Retinal pigment epithelial cell (primary cell): ENCODE data around the gene TGFBR3.

Source experiments
- DNase-seq: peaks from one replicate; pipeline ENCODE4 v3.0.0-alpha.2; 2010; ENCODE audit warnings: low read depth
- H3K4me3 ChIP-seq: 2 replicates; pipeline ENCODE4 v1.5.1; 2011; ENCODE audit warnings: mild to moderate bottlenecking, low read length, control low read depth, moderate library complexity
- CTCF ChIP-seq: conservative IDR thresholded peaks from 2 replicates; pipeline ENCODE4 v1.5.1; 2011; ENCODE audit warnings: low read depth, low read length, control low read depth, inconsistent platforms

The TGFBR3 gene

GRCh38 chr1:91781371-91781825 lies 104.6 kb downstream of the TGFBR3 start:
- DNase-seq = peak; percentile 56
- no peak overlapping the region for H3K4me3 ChIP-seq

GRCh38 chr1:91779548-91780021 lies 106.4 kb downstream of the TGFBR3 start:
- peak; percentile 3 for TF ChIP-seq CTCF
- no peak for DNase-seq
- no peak overlapping the region for H3K4me3 ChIP-seq

More at GRCh38 chr1:91781371-91781825, 104.6 kb downstream of the TGFBR3 start:
- no peak for TF ChIP-seq CTCF

GRCh38 chr1:91778964-91779363 lies 107.0 kb downstream of the TGFBR3 start:
- H3K4me3 ChIP-seq = no peak overlapping the region

GRCh38 chr1:91777630-91778300 lies 108.2 kb downstream of the TGFBR3 start:
- DNase-seq = no peak
- no peak for TF ChIP-seq CTCF

More at GRCh38 chr1:91778964-91779363, 107.0 kb downstream of the TGFBR3 start:
- no peak for TF ChIP-seq CTCF
- DNase-seq = no peak

GRCh38 chr1:91777196-91777595 lies 108.8 kb downstream of the TGFBR3 start:
- no peak for TF ChIP-seq CTCF
- no peak for DNase-seq
- H3K4me3 ChIP-seq = no peak overlapping the region

More at GRCh38 chr1:91777630-91778300, 108.2 kb downstream of the TGFBR3 start:
- H3K4me3 ChIP-seq = no peak overlapping the region

GRCh38 chr1:91776068-91776794 lies 109.7 kb downstream of the TGFBR3 start:
- TF ChIP-seq CTCF = no peak
- no peak overlapping the region for H3K4me3 ChIP-seq
- no peak for DNase-seq
